Large intestine (tissue), 3 donors: ENCODE results near the gene LRFN4. TPM values are rescaled to one million over a fixed set of nuclear protein-coding genes. Genes with fewer than 3 reads are reported as not detected.

Source experiments
- DNase-seq, 2 donors: peaks; one replicate each; pipeline versions ENCODE4 v3.0.0 to v3.0.0-alpha.2; 2013
- H3K27ac ChIP-seq: one replicate; pipeline ENCODE4 v1.5.1; 2013; ENCODE audit warnings: low read length
- H3K27me3 ChIP-seq: 2 replicates; pipeline ENCODE4 v1.6.1; 2013; ENCODE audit warnings: low read length; ENCODE audit not compliant: control insufficient read depth, insufficient read depth
- H3K36me3 ChIP-seq: 2 replicates; pipeline ENCODE4 v1.6.1; 2013; ENCODE audit warnings: low read length; ENCODE audit not compliant: control insufficient read depth, insufficient read depth
- H3K4me1 ChIP-seq: one replicate; pipeline ENCODE4 v1.6.1; 2013; ENCODE audit warnings: low read length; ENCODE audit not compliant: control insufficient read depth, insufficient read depth
- H3K4me3 ChIP-seq: one replicate; pipeline ENCODE4 v1.5.1; 2013; ENCODE audit warnings: low read length
- H3K9me3 ChIP-seq: one replicate; pipeline ENCODE4 v1.6.1; 2013; ENCODE audit warnings: mild to moderate bottlenecking, low read depth, low read length, moderate library complexity; ENCODE audit not compliant: control insufficient read depth
- WGBS: methylation state at CpG from one replicate; pipeline ENCODE4 v1.1.5; 2013; ENCODE audit warnings: low lambda C conversion rate; ENCODE audit not compliant: insufficient coverage; 5-methylcytosine and 5-hydroxymethylcytosine counted together
- polyA plus RNA-seq: library from polyadenylated mRNA; unstranded; fragments of 120-200 nt; gene quantifications from one replicate; pipeline ENCODE4 v1.2.1, GENCODE V29; 2013

LRFN4 gene
- polyA plus RNA-seq, 1 donor: 15.7 TPM

GRCh38 chr11:66870616-66871520 lies 14.0 kb downstream of the LRFN4 start:
- no CpG with 5 or more reads among the region's 39 CpGs for WGBS
- H3K27me3 ChIP-seq: no peaks in the 10 kb centered on the region
- peaks cover 3% of the 10 kb centered on the region for H3K4me1 ChIP-seq
- H3K9me3 ChIP-seq: peaks cover 2% of the 10 kb centered on the region
- peaks cover 14% of the 10 kb centered on the region for H3K36me3 ChIP-seq
- no peak for DNase-seq
- no peak overlapping the region for H3K27ac ChIP-seq
- no peak overlapping the region for H3K4me3 ChIP-seq

GRCh38 chr11:66871521-66871901 lies 14.6 kb downstream of the LRFN4 start:
- Histone ChIP-seq H3K9me3 (peaks cover 2% of the 10 kb centered on the region), H3K36me3 (peaks cover 14% of the 10 kb centered on the region), H3K27me3 (no peaks in the 10 kb centered on the region), H3K27ac (no peak overlapping the region), H3K4me3 (no peak overlapping the region), H3K4me1 (peaks cover 3% of the 10 kb centered on the region)
- WGBS: no CpG with 5 or more reads among the region's 18 CpGs
- no peak for DNase-seq

DNA sequence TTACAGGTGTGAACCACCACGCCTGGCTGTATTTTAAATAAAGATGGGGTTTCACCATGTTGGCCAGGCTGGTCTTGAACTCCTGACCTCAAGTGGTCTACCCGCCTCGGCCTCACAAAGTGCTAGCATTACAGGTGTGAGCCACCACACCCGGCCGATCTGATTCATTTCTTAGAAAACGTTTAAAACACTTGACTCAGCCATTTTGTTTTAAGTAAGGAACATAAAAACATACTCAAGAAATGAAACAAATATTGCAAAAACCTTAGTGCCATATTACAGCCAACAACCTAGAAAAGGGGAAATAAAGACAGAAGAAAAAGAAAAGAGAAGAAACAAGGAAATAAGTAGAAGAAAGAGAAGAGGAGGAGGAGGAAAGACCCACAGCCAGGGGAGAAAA lies 17.4 kb downstream of the LRFN4 start:
- Histone ChIP-seq H3K27ac (no peak overlapping the region), H3K4me3 (no peak overlapping the region), H3K27me3 (no peaks in the 10 kb centered on the region), H3K4me1 (peaks cover 4% of the 10 kb centered on the region), H3K36me3 (peaks cover 14% of the 10 kb centered on the region), H3K9me3 (peaks cover 2% of the 10 kb centered on the region)
- WGBS: no CpG with 5 or more reads among the region's 6 CpGs
- DNase-seq: no peak

DNA sequence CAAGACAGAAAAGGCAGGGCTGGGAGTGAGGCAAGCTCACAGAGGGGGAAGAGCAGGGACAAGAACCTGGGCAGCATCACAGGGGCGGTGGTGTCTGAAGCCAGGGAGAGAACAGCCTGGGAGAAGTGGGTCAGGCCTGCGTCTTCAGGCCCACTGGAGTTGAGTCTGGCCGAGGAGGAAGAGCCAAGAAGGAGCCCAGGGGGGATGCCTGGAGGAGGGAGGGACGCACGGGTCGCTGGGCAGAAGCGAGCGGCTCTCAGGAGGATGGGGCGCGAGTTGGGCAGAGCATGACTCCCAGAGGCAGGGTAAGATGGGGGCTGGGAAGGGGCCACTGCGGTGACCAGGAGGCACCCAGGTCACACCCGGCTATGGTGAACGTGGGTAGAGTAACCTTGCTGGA lies 18.5 kb downstream of the LRFN4 start:
- no peaks in the 10 kb centered on the region for H3K27me3 ChIP-seq
- no CpG with 5 or more reads among the region's 13 CpGs for whole genome bisulfite sequencing
- H3K4me3 ChIP-seq: no peak overlapping the region
- peaks cover 8% of the 10 kb centered on the region for H3K36me3 ChIP-seq
- no peak for DNase-seq
- peaks cover 4% of the 10 kb centered on the region for H3K4me1 ChIP-seq
- H3K27ac ChIP-seq: no peak overlapping the region
- peaks cover 2% of the 10 kb centered on the region for H3K9me3 ChIP-seq

- 88% methylated on average over 2 of the region's 9 CpGs for WGBS
- Histone ChIP-seq H3K27ac (no peak overlapping the region), H3K4me1 (peaks cover 4% of the 10 kb centered on the region), H3K27me3 (no peaks in the 10 kb centered on the region), H3K4me3 (no peak overlapping the region), H3K9me3 (peaks cover 2% of the 10 kb centered on the region), H3K36me3 (no peaks in the 10 kb centered on the region)
- no peak for DNase-seq
These were observed 20.9 kb downstream of the LRFN4 start for GRCh38 chr11:66877588-66878385.

DNA sequence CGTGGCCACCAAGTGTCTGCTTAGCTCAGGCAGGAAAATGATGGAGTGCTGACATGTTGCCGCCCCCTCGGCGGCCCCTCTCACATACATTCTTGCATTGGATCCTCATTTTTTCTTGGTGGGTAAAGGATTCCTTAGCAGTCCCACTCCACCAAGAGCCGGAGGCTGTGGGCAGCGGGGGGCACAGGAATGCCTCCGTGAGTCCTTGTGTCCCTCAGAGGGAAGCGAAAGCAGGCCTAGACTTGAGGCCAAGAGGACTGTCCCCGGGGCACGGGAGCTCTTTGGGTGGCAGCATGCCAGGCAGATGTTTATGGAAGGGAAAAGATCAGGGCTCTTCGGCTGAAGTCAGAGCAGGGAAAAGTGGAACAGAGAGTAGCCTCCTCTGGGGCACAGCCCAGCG lies 21.6 kb downstream of the LRFN4 start:
- H3K4me1 ChIP-seq: peaks cover 6% of the 10 kb centered on the region
- DNase-seq: no peak
- H3K9me3 ChIP-seq: peaks cover 2% of the 10 kb centered on the region
- no peaks in the 10 kb centered on the region for H3K36me3 ChIP-seq
- H3K4me3 ChIP-seq: no peak overlapping the region
- H3K27ac ChIP-seq: no peak overlapping the region
- H3K27me3 ChIP-seq: no peaks in the 10 kb centered on the region
- WGBS: no CpG with 5 or more reads among the region's 12 CpGs

GRCh38 chr11:66879000-66879399 lies 22.1 kb downstream of the LRFN4 start:
- Histone ChIP-seq H3K9me3 (peaks cover 2% of the 10 kb centered on the region), H3K4me1 (peaks cover 7% of the 10 kb centered on the region), H3K36me3 (no peaks in the 10 kb centered on the region), H3K4me3 (no peak overlapping the region), H3K27me3 (no peaks in the 10 kb centered on the region), H3K27ac (no peak overlapping the region)
- DNase-seq: no peak
- no CpG with 5 or more reads among the region's 7 CpGs for WGBS

GRCh38 chr11:66879583-66879982 lies 22.7 kb downstream of the LRFN4 start:
- DNase-seq: no peak
- Histone ChIP-seq H3K4me1 (peaks cover 7% of the 10 kb centered on the region), H3K36me3 (no peaks in the 10 kb centered on the region), H3K27me3 (no peaks in the 10 kb centered on the region), H3K4me3 (no peak overlapping the region), H3K27ac (no peak overlapping the region), H3K9me3 (peaks cover 2% of the 10 kb centered on the region)
- no CpG with 5 or more reads among the region's 9 CpGs for WGBS

GRCh38 chr11:66879999-66880398 lies 23.1 kb downstream of the LRFN4 start:
- H3K4me1 ChIP-seq: peaks cover 7% of the 10 kb centered on the region
- no peak overlapping the region for H3K27ac ChIP-seq
- H3K4me3 ChIP-seq: no peak overlapping the region
- H3K36me3 ChIP-seq: no peaks in the 10 kb centered on the region
- WGBS: no CpG with 5 or more reads among the region's 8 CpGs
- no peak for DNase-seq
- no peaks in the 10 kb centered on the region for H3K27me3 ChIP-seq
- peaks cover 2% of the 10 kb centered on the region for H3K9me3 ChIP-seq

DNA sequence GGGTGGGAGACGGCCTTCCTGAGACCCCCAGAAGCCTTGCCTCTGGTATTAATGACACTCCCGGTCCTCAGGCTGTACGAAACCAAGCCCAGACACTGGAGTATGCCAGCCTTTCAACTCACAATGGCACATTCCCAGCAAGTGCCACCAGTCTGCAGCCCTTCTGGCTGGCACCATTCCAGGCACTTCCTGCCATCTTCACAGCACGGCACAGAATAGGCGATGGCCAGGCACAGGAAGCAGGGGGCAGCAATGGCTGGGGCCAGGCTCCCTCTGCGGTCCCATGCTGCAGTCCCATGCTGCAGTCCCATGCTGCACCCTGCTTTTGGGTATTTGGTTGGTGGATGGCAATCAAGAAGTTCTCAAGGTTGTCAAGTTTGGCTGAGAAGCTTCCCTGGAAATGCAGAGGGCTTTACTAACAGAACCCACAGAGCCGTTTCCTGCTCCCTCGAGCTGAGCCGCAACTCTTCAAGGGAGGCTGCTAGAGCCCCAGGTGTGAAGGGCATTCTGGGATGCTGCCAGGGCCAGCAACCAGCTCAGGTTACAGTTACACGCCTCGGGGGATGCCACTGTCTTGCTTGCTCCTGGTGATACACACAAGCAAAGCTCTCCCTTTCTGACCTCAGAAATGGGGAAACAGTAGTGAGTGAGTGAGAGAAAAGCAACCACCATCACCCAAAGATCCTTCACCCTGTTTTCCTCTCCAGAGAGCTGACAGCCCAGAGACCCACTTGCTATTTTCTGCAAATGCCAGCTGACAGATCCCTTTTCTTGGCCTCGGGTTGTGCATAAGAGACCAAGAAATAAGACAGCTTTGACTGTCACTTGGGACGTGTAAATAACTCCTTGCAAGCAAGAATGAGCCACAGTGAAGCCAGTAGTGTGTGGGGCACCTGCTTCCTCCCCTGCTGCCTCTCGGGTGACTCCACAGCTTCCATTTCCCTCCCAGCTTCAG lies 23.9 kb downstream of the LRFN4 start:
- no peaks in the 10 kb centered on the region for H3K27me3 ChIP-seq
- H3K27ac ChIP-seq: no peak overlapping the region
- H3K9me3 ChIP-seq: no peaks in the 10 kb centered on the region
- peaks cover 7% of the 10 kb centered on the region for H3K4me1 ChIP-seq
- no peak overlapping the region for H3K4me3 ChIP-seq
- DNase-seq: no peak
- H3K36me3 ChIP-seq: no peaks in the 10 kb centered on the region
- no CpG with 5 or more reads among the region's 14 CpGs for WGBS
